ENCODE data around the gene ZNF488.

Gene ZNF488

GRCh38 chr10:47337310-47337709 lies 46.8 kb downstream of the ZNF488 start:
- no peaks in the 10 kb centered on the region for H3K27me3 ChIP-seq (ENCODE audit: low read depth)

GRCh38 chr10:47336387-47337134 lies 47.5 kb downstream of the ZNF488 start:
- no peak overlapping the region for H3K4me3 ChIP-seq
- H3K36me3 ChIP-seq (replicated peaks), result no peaks in the 10 kb centered on the region
- in situ Hi-C loops (cut with MboI; ENCODE audit: low sequenced_read_pairs), result no loop called here
- no peaks in the 10 kb centered on the region for H3K4me1 ChIP-seq
- no peaks in the 10 kb centered on the region for H3K9me3 ChIP-seq
- no peak for DNase-seq (ENCODE audit: low spot score in 2 of 2)
- H3K27me3 ChIP-seq (ENCODE audit: low read depth), result no peaks in the 10 kb centered on the region

More at GRCh38 chr10:47337310-47337709, 46.8 kb downstream of the ZNF488 start:
- H3K9me3 ChIP-seq, result no peaks in the 10 kb centered on the region
- DNase-seq (ENCODE audit: low spot score in 2 of 2), result no peak
- in situ Hi-C loops (cut with MboI; ENCODE audit: low sequenced_read_pairs), result no loop called here
- H3K36me3 ChIP-seq (replicated peaks), result no peaks in the 10 kb centered on the region
- no peaks in the 10 kb centered on the region for H3K4me1 ChIP-seq
- no peak overlapping the region for H3K4me3 ChIP-seq

- Histone ChIP-seq H3K4me1 (no peaks in the 10 kb centered on the region), H3K36me3 (replicated peaks) (no peaks in the 10 kb centered on the region), H3K27me3 (ENCODE audit: low read depth) (no peaks in the 10 kb centered on the region), H3K9me3 (no peaks in the 10 kb centered on the region), H3K4me3 (no peak overlapping the region)
- in situ Hi-C loops (cut with MboI; ENCODE audit: low sequenced_read_pairs), result no loop called here
- no peak for DNase-seq (ENCODE audit: low spot score in 2 of 2)
Measured at GRCh38 chr10:47335906-47336305, 48.2 kb downstream of the ZNF488 start.

- Histone ChIP-seq H3K4me1 (no peaks in the 10 kb centered on the region), H3K36me3 (replicated peaks) (no peaks in the 10 kb centered on the region), H3K4me3 (no peak overlapping the region), H3K27me3 (ENCODE audit: low read depth) (no peaks in the 10 kb centered on the region), H3K9me3 (no peaks in the 10 kb centered on the region)
- DNase-seq (ENCODE audit: low spot score in 2 of 2), result no peak
- in situ Hi-C loops (cut with MboI; ENCODE audit: low sequenced_read_pairs), result no loop called here
Measured at GRCh38 chr10:47334466-47335295, 49.4 kb downstream of the ZNF488 start.

- H3K36me3 ChIP-seq (replicated peaks), result no peaks in the 10 kb centered on the region
- no peak overlapping the region for H3K4me3 ChIP-seq
- no peak for DNase-seq (ENCODE audit: low spot score in 2 of 2)
- H3K4me1 ChIP-seq, result no peaks in the 10 kb centered on the region
- in situ Hi-C loops (cut with MboI; ENCODE audit: low sequenced_read_pairs), result no loop called here
- no peaks in the 10 kb centered on the region for H3K9me3 ChIP-seq
- no peaks in the 10 kb centered on the region for H3K27me3 ChIP-seq (ENCODE audit: low read depth)
Measured at GRCh38 chr10:47333532-47333931, 50.6 kb downstream of the ZNF488 start.

GRCh38 chr10:47332946-47333345 lies 51.1 kb downstream of the ZNF488 start:
- no peak for DNase-seq (ENCODE audit: low spot score in 2 of 2)
- H3K36me3 ChIP-seq (replicated peaks), result no peaks in the 10 kb centered on the region
- no peaks in the 10 kb centered on the region for H3K9me3 ChIP-seq
- H3K4me3 ChIP-seq, result no peak overlapping the region
- in situ Hi-C loops (cut with MboI; ENCODE audit: low sequenced_read_pairs), result no loop called here
- no peaks in the 10 kb centered on the region for H3K27me3 ChIP-seq (ENCODE audit: low read depth)
- H3K4me1 ChIP-seq, result no peaks in the 10 kb centered on the region

- no peaks in the 10 kb centered on the region for H3K4me1 ChIP-seq
- no peaks in the 10 kb centered on the region for H3K36me3 ChIP-seq (replicated peaks)
- in situ Hi-C loops (cut with MboI; ENCODE audit: low sequenced_read_pairs), result no loop called here
- no peak overlapping the region for H3K4me3 ChIP-seq
- no peaks in the 10 kb centered on the region for H3K9me3 ChIP-seq
- H3K27me3 ChIP-seq (ENCODE audit: low read depth), result no peaks in the 10 kb centered on the region
- DNase-seq (ENCODE audit: low spot score in 2 of 2), result no peak
Measured at GRCh38 chr10:47332371-47332770, 51.7 kb downstream of the ZNF488 start.

- Histone ChIP-seq H3K36me3 (replicated peaks) (no peaks in the 10 kb centered on the region), H3K9me3 (no peaks in the 10 kb centered on the region), H3K4me3 (no peak overlapping the region), H3K27me3 (ENCODE audit: low read depth) (no peaks in the 10 kb centered on the region), H3K4me1 (no peaks in the 10 kb centered on the region)
- no peak for DNase-seq (ENCODE audit: low spot score in 2 of 2)
- in situ Hi-C loops (cut with MboI; ENCODE audit: low sequenced_read_pairs), result no loop called here
Measured at GRCh38 chr10:47331954-47332353, 52.1 kb downstream of the ZNF488 start.

- H3K9me3 ChIP-seq, result no peaks in the 10 kb centered on the region
- no peaks in the 10 kb centered on the region for H3K4me1 ChIP-seq
- no peaks in the 10 kb centered on the region for H3K27me3 ChIP-seq (ENCODE audit: low read depth)
- no peaks in the 10 kb centered on the region for H3K36me3 ChIP-seq (replicated peaks)
- no peak for DNase-seq (ENCODE audit: low spot score in 2 of 2)
- H3K4me3 ChIP-seq, result no peak overlapping the region
- in situ Hi-C loops (cut with MboI; ENCODE audit: low sequenced_read_pairs), result no loop called here
Measured at GRCh38 chr10:47331491-47331890, 52.6 kb downstream of the ZNF488 start.

GRCh38 chr10:47330804-47331203 lies 53.3 kb downstream of the ZNF488 start:
- H3K9me3 ChIP-seq, result no peaks in the 10 kb centered on the region
- DNase-seq (ENCODE audit: low spot score in 2 of 2), result no peak
- in situ Hi-C loops (cut with MboI; ENCODE audit: low sequenced_read_pairs), result no loop called here
- H3K4me3 ChIP-seq, result no peak overlapping the region
- no peaks in the 10 kb centered on the region for H3K36me3 ChIP-seq (replicated peaks)
- no peaks in the 10 kb centered on the region for H3K27me3 ChIP-seq (ENCODE audit: low read depth)
- no peaks in the 10 kb centered on the region for H3K4me1 ChIP-seq

GRCh38 chr10:47330366-47330765 lies 53.7 kb downstream of the ZNF488 start:
- Histone ChIP-seq H3K9me3 (no peaks in the 10 kb centered on the region), H3K27me3 (ENCODE audit: low read depth) (no peaks in the 10 kb centered on the region), H3K36me3 (replicated peaks) (no peaks in the 10 kb centered on the region), H3K4me3 (no peak overlapping the region), H3K4me1 (no peaks in the 10 kb centered on the region)
- in situ Hi-C loops (cut with MboI; ENCODE audit: low sequenced_read_pairs), result no loop called here
- no peak for DNase-seq (ENCODE audit: low spot score in 2 of 2)

- Histone ChIP-seq H3K36me3 (replicated peaks) (no peaks in the 10 kb centered on the region), H3K4me1 (no peaks in the 10 kb centered on the region), H3K9me3 (no peaks in the 10 kb centered on the region), H3K27me3 (ENCODE audit: low read depth) (no peaks in the 10 kb centered on the region), H3K4me3 (no peak overlapping the region)
- in situ Hi-C loops (cut with MboI; ENCODE audit: low sequenced_read_pairs), result no loop called here
- no peak for DNase-seq (ENCODE audit: low spot score in 2 of 2)
Measured at GRCh38 chr10:47329855-47330254, 54.2 kb downstream of the ZNF488 start.

- no peaks in the 10 kb centered on the region for H3K4me1 ChIP-seq
- in situ Hi-C loops (cut with MboI; ENCODE audit: low sequenced_read_pairs), result no loop called here
Measured at GRCh38 chr10:47326927-47327330, 57.2 kb downstream of the ZNF488 start.

GRCh38 chr10:47326306-47326926 lies 57.7 kb downstream of the ZNF488 start:
- H3K4me3 ChIP-seq, result no peak overlapping the region
- H3K36me3 ChIP-seq (replicated peaks), result no peaks in the 10 kb centered on the region
- no peaks in the 10 kb centered on the region for H3K9me3 ChIP-seq
- no peak for DNase-seq (ENCODE audit: low spot score in 2 of 2)
- H3K27me3 ChIP-seq (ENCODE audit: low read depth), result no peaks in the 10 kb centered on the region
- no peaks in the 10 kb centered on the region for H3K4me1 ChIP-seq
- in situ Hi-C loops (cut with MboI; ENCODE audit: low sequenced_read_pairs), result no loop called here

More at GRCh38 chr10:47326927-47327330, 57.2 kb downstream of the ZNF488 start:
- no peak for DNase-seq (ENCODE audit: low spot score in 2 of 2)
- H3K9me3 ChIP-seq, result no peaks in the 10 kb centered on the region
- H3K27me3 ChIP-seq (ENCODE audit: low read depth), result no peaks in the 10 kb centered on the region
- H3K4me3 ChIP-seq, result no peak overlapping the region
- H3K36me3 ChIP-seq (replicated peaks), result no peaks in the 10 kb centered on the region
